B cell (primary cell): ENCODE measurements around the gene CAPN12. TPM values are rescaled to one million over a fixed set of nuclear protein-coding genes. Genes with fewer than 3 reads are reported as not detected.

Experiments used
- ATAC-seq: fragments of 200-7000 bp; cut with Tn5 transposase; one replicate; pipeline ENCODE4 v1.10.0; 2021; ENCODE audit warnings: low read depth, mild to moderate bottlenecking, moderate number of reproducible peaks, moderate library complexity
- CTCF ChIA-PET: fragments of 350-600 bp; sonication (Branson Sonifier 250); formaldehyde crosslinking; loops from one replicate; lab custom pipeline; 2021; ENCODE audit warnings: antibody characterized with exemption, inconsistent platforms; lab: Charles Lee
- POLR2A ChIA-PET: fragments of 350-600 bp; sonication (Branson Sonifier 250); formaldehyde crosslinking; loops from one replicate; lab custom pipeline; 2021; ENCODE audit warnings: antibody characterized with exemption; lab: Charles Lee
- DNase-seq: peaks from one replicate; pipeline ENCODE4 v3.0.0; 2013
- H2AFZ ChIP-seq: 2 replicates; pipeline ENCODE4 v1.6.1; 2012; ENCODE audit warnings: mild to moderate bottlenecking, low read depth, low read length; ENCODE audit not compliant: insufficient read depth, poor library complexity, severe bottlenecking
- H3K27ac ChIP-seq, 2 donors: 1 replicate in 1 of 2; 2 replicates in 1 of 2; pipeline ENCODE4 v1.5.1; 2012 to 2013; ENCODE audit warnings: low read length in 2 of 2, mild to moderate bottlenecking in 2 of 2, moderate library complexity in 1 of 2
- H3K27me3 ChIP-seq, 4 experiments: fragments of 200-600 bp in 1 of 4; sonication (generic) in 1 of 4; replicated peaks in 1 of 4; 1 replicate in 2 of 4; 2 replicates in 2 of 4; pipeline versions ENCODE4 v1.6.1 to v1.7.0; 2013 to 2016; ENCODE audit warnings: low read length in 3 of 4, mild to moderate bottlenecking in 2 of 4, mixed read lengths in 1 of 4, moderate library complexity in 1 of 4; ENCODE audit not compliant: insufficient read depth in 4 of 4, control insufficient read depth in 3 of 4; ENCODE audit errors: control extremely low read depth in 1 of 4
- H3K36me3 ChIP-seq, 2 experiments: replicated peaks in 1 of 2; 1 replicate in 1 of 2; 2 replicates in 1 of 2; pipeline versions ENCODE4 v1.6.1 to v1.7.1; 2013; ENCODE audit warnings: low read length in 1 of 2; ENCODE audit not compliant: insufficient read depth in 2 of 2, control insufficient read depth in 1 of 2; ENCODE audit errors: control extremely low read depth in 1 of 2, extremely low read depth in 1 of 2
- H3K4me1 ChIP-seq, 2 donors: fragments of 200-600 bp in 1 of 2; sonication (generic) in 1 of 2; 1 replicate in 1 of 2; 2 replicates in 1 of 2; pipeline versions ENCODE4 v1.5.1 to v1.6.1; 2013 to 2017; ENCODE audit warnings: low read length in 2 of 2; ENCODE audit not compliant: control insufficient read depth in 2 of 2, insufficient read depth in 2 of 2
- H3K4me2 ChIP-seq: replicated peaks from 2 replicates; pipeline ENCODE3; 2012; ENCODE audit warnings: mild to moderate bottlenecking, low read depth, low read length; ENCODE audit not compliant: poor library complexity, severe bottlenecking
- H3K4me3 ChIP-seq, 5 experiments: fragments of 200-600 bp in 1 of 5; sonication (generic) in 1 of 5; 1 replicate in 3 of 5; 2 replicates in 2 of 5; pipeline versions ENCODE4 v1.5.1 to v1.7.0; 2011 to 2016; ENCODE audit warnings: low read length in 4 of 5, mild to moderate bottlenecking in 4 of 5, low read depth in 2 of 5, control low read depth in 1 of 5, moderate library complexity in 1 of 5; ENCODE audit not compliant: insufficient read depth in 1 of 5; ENCODE audit errors: control extremely low read depth in 1 of 5, extremely low read depth in 1 of 5
- H3K79me2 ChIP-seq: fragments of 200-600 bp; sonication (generic); one replicate; pipeline ENCODE4 v1.6.0; 2016; ENCODE audit warnings: low read length; ENCODE audit not compliant: control insufficient read depth, insufficient read depth
- H3K9ac ChIP-seq: fragments of 200-600 bp; sonication (generic); 2 replicates; pipeline ENCODE4 v1.6.1; 2017; ENCODE audit warnings: mild to moderate bottlenecking, low read length, moderate library complexity
- H3K9me3 ChIP-seq, 3 donors: one replicate each; pipeline versions ENCODE4 v1.6.1 to v1.7.1; 2013; ENCODE audit warnings: low read length in 2 of 3; ENCODE audit not compliant: control insufficient read depth in 2 of 3, insufficient read depth in 1 of 3; ENCODE audit errors: control extremely low read depth in 1 of 3
- H4K20me1 ChIP-seq: 2 replicates; pipeline ENCODE4 v1.6.0; 2012; ENCODE audit warnings: mild to moderate bottlenecking, low read length; ENCODE audit not compliant: insufficient read depth, control insufficient read depth, poor library complexity, severe bottlenecking
- H3K27ac Mint-ChIP-seq: one replicate; pipeline ENCODE4 v1.8.0; 2021; ENCODE audit warnings: mixed read lengths
- H3K27me3 Mint-ChIP-seq: one replicate; pipeline ENCODE4 v1.8.0; 2021; ENCODE audit warnings: mixed read lengths
- H3K4me1 Mint-ChIP-seq: one replicate; pipeline ENCODE4 v1.8.0; 2021; ENCODE audit warnings: mixed read lengths
- H3K4me3 Mint-ChIP-seq: one replicate; pipeline ENCODE4 v1.8.0; 2021; ENCODE audit warnings: mixed read lengths
- H3K9me3 Mint-ChIP-seq: one replicate; pipeline ENCODE4 v1.8.0; 2022; ENCODE audit warnings: mixed read lengths; ENCODE audit not compliant: insufficient read depth
- EZH2 ChIP-seq: IDR thresholded peaks from 2 replicates; pipeline ENCODE4 v1.6.1; 2012; ENCODE audit warnings: borderline replicate concordance, low read depth, mild to moderate bottlenecking, moderate library complexity, low read length; ENCODE audit not compliant: insufficient read depth, poor library complexity, severe bottlenecking
- WGBS: methylation state at CpG from one replicate; pipeline ENCODE4 v1.1.5; 2013; ENCODE audit warnings: missing lambda C conversion rate; ENCODE audit not compliant: insufficient coverage; 5-methylcytosine and 5-hydroxymethylcytosine counted together
- intact Hi-C: fragments of 100-400 bp; cut with micrococcal nuclease; formaldehyde crosslinking; loops from one replicate; pipeline ENCODE4 v1.10.0; 2022
- polyA plus RNA-seq: library from polyadenylated mRNA; depleted of rRNA; stranded (reverse); fragments of >200 nt; gene quantifications from 2 replicates; pipeline ENCODE4 v1.2.3, GENCODE V29; 2012
- total RNA-seq, 2 donors: library from RNA; stranded (reverse); fragments of 120-200 nt in 1 of 2; gene quantifications; 1 replicate in 1 of 2; 2 replicates in 1 of 2; pipeline versions ENCODE4 v1.2.3 to v1.2.4, GENCODE V29; 2013 to 2022
- TF ChIP-seq, protein P1 (sequence below): fragments of 200-600 bp; IDR thresholded peaks from one replicate; pipeline ENCODE4 v1.8.0; 2022; ENCODE audit warnings: antibody characterized with exemption, mild to moderate bottlenecking

Gene CAPN12
- total and polyA plus RNA-seq, 2 donors (not counting 1 experiment from before 2014, with no cell fraction given): 28.6 to 104 TPM

DNA sequence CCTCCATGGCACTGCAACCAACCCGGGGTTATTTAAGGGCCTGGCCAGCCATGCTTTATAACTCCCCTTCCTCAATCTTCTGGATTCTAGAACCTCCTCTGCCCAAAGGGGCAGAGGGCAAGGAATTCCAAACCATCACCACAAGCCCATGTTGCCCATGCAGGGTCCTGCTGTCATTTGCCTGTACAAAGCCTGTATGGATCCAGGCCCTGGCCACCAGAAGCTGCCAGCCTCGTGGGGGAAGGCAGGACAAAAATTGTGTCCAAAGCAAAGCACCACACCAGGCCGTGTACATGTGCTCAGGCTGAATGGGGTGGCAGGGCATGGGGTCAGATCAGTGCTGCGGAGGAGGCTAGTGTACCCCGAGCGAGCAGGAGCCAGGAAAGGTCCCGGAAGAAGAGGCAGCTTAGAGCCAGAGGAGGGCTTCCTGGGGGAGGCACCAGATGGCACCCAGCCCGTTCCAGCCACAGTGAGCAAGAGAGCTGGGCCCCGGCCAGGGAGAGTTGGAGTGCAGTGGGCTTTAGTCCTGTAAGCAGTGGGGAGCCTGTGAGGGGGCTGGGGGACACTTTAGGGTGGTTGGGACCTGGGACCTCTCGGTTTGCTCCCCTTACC lies 35.8 kb downstream of the CAPN12 start:
- H4K20me1 ChIP-seq: peaks cover 6% of the 10 kb centered on the region
- ChIA-PET POLR2A (no interaction called here), CTCF (interaction anchor here (1.2 kb wide), 1 partner anchor 84 kb away, joined by 4 read pairs; no protein-coding TSS in a partner anchor)
- Mint-ChIP-seq H3K4me3 (no peak overlapping the region), H3K9me3 (no peaks in the 10 kb centered on the region), H3K27ac (no peak overlapping the region), H3K4me1 (no peaks in the 10 kb centered on the region), H3K27me3 (no peaks in the 10 kb centered on the region)
- WGBS: 97% methylated on average over 9 of the region's 10 CpGs
- H3K4me3 ChIP-seq: no peak overlapping the region
- no peaks in the 10 kb centered on the region for H3K79me2 ChIP-seq
- H3K27ac ChIP-seq: no peak overlapping the region
- H3K9me3 ChIP-seq: no peaks in the 10 kb centered on the region
- intact Hi-C loops: no loop called here
- H2AFZ ChIP-seq: no peak overlapping the region
- no peaks in the 10 kb centered on the region for H3K27me3 ChIP-seq
- DNase-seq: no peak
- ATAC-seq: no peak
- H3K4me1 ChIP-seq: no peaks in the 10 kb centered on the region
- peaks cover 0 to 84% of the 10 kb centered on the region in 2 experiments for H3K36me3 ChIP-seq
- H3K4me2 ChIP-seq: no peak overlapping the region
- TF ChIP-seq, protein P1, sequence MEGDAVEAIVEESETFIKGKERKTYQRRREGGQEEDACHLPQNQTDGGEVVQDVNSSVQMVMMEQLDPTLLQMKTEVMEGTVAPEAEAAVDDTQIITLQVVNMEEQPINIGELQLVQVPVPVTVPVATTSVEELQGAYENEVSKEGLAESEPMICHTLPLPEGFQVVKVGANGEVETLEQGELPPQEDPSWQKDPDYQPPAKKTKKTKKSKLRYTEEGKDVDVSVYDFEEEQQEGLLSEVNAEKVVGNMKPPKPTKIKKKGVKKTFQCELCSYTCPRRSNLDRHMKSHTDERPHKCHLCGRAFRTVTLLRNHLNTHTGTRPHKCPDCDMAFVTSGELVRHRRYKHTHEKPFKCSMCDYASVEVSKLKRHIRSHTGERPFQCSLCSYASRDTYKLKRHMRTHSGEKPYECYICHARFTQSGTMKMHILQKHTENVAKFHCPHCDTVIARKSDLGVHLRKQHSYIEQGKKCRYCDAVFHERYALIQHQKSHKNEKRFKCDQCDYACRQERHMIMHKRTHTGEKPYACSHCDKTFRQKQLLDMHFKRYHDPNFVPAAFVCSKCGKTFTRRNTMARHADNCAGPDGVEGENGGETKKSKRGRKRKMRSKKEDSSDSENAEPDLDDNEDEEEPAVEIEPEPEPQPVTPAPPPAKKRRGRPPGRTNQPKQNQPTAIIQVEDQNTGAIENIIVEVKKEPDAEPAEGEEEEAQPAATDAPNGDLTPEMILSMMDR: no peak
- no peak for TF ChIP-seq EZH2
- H3K9ac ChIP-seq: no peak overlapping the region

GRCh38 chr19:38707512-38708114 lies 36.7 kb downstream of the CAPN12 start:
- TF ChIP-seq EZH2: no peak
- TF ChIP-seq, protein P1: no peak
- ATAC-seq: no peak
- no peaks in the 10 kb centered on the region for H3K4me1 Mint-ChIP-seq
- Histone ChIP-seq H2AFZ (no peak overlapping the region), H3K4me3 (no peak overlapping the region), H3K4me1 (no peaks in the 10 kb centered on the region), H3K79me2 (no peaks in the 10 kb centered on the region), H4K20me1 (peaks cover 6% of the 10 kb centered on the region), H3K27ac (no peak overlapping the region), H3K36me3 (peaks cover 0 to 86% of the 10 kb centered on the region in 2 experiments), H3K9me3 (no peaks in the 10 kb centered on the region), H3K27me3 (no peaks in the 10 kb centered on the region), H3K4me2 (no peak overlapping the region), H3K9ac (no peak overlapping the region)
- ChIA-PET POLR2A (no interaction called here), CTCF (interaction anchor here (1.2 kb wide), 1 partner anchor 85 kb away, joined by 4 read pairs; no protein-coding TSS in a partner anchor)
- WGBS: 93% methylated on average over 7 of the region's 10 CpGs
- no peak overlapping the region for H3K27ac Mint-ChIP-seq
- H3K9me3 Mint-ChIP-seq: no peaks in the 10 kb centered on the region
- no peak for DNase-seq
- intact Hi-C loops: no loop called here
- no peak overlapping the region for H3K4me3 Mint-ChIP-seq
- H3K27me3 Mint-ChIP-seq: no peaks in the 10 kb centered on the region
